Thyroid gland (tissue), 4 donors: ENCODE data around the gene SPINDOC. TPM values are rescaled to one million over a fixed set of nuclear protein-coding genes. Genes with fewer than 3 reads are reported as not detected.

Experiments used
- DNase-seq, 2 donors: peaks; one replicate each; pipeline ENCODE4 v3.0.0-alpha.2; 2019
- H3K27ac ChIP-seq, 3 donors: fragments of 200-600 bp; sonication (generic); 1 replicate in 2 of 3; 2 replicates in 1 of 3; pipeline ENCODE4 v1.5.1; 2016 to 2019; ENCODE audit warnings: mild to moderate bottlenecking in 1 of 3, moderate library complexity in 1 of 3
- H3K27me3 ChIP-seq: fragments of 200-600 bp; sonication (generic); one replicate; pipeline ENCODE4 v1.5.1; 2019
- H3K36me3 ChIP-seq, 2 donors: fragments of 200-600 bp; sonication (generic); one replicate each; pipeline ENCODE4 v1.5.1; 2016 to 2019
- H3K4me1 ChIP-seq, 2 donors: fragments of 200-600 bp; sonication (generic); one replicate each; pipeline ENCODE4 v1.5.1; 2017 to 2019
- H3K4me3 ChIP-seq, 3 donors: fragments of 200-600 bp; sonication (generic); replicated peaks in 1 of 3; 1 replicate in 2 of 3; 2 replicates in 1 of 3; pipeline ENCODE4 v1.5.1; 2016; ENCODE audit warnings: mild to moderate bottlenecking in 1 of 3
- H3K9me3 ChIP-seq: fragments of 200-600 bp; sonication (generic); one replicate; pipeline ENCODE4 v1.5.1; 2017
- CTCF ChIP-seq, 6 experiments: fragments of 200-600 bp in 3 of 6; fragments of 450-650 bp in 3 of 6; sonication (generic) in 3 of 6; IDR thresholded peaks; one replicate each; pipeline ENCODE4 v1.5.1; 2016 to 2019; ENCODE audit warnings: antibody characterized with exemption in 6 of 6, mild to moderate bottlenecking in 2 of 6, inconsistent platforms in 1 of 6, moderate library complexity in 1 of 6
- POLR2A ChIP-seq, 2 donors: fragments of 450-650 bp; IDR thresholded peaks; one replicate each; pipeline ENCODE4 v1.6.1; 2017; ENCODE audit warnings: antibody characterized with exemption in 2 of 2, mild to moderate bottlenecking in 2 of 2, moderate library complexity in 1 of 2
- WGBS, 2 donors: methylation state at CpG; one replicate each; pipeline ENCODE4 v1.1.5; 2017; 5-methylcytosine and 5-hydroxymethylcytosine counted together
- intact Hi-C: fragments of 100-400 bp; cut with DNase I; formaldehyde crosslinking; loops from one replicate; pipeline ENCODE4 v1.15.1; 2023
- total RNA-seq, 4 donors: library from RNA; depleted of rRNA; stranded (reverse); fragments of >200 nt; gene quantifications; one replicate each; pipeline ENCODE4 v1.2.3, GENCODE V29; 2016

The SPINDOC gene
- total RNA-seq, 4 donors from 2014 or later = 7.4 to 12.6 (median 10.3) TPM

GRCh38 chr11:63838150-63838677 is 25.0 kb downstream of the SPINDOC start:
- no peaks in the 10 kb centered on the region for H3K27me3 ChIP-seq
- DNase-seq = peak in 1 of 2 donors; percentile 21
- H3K4me1 ChIP-seq = peaks cover 40 to 42% of the 10 kb centered on the region in 2 donors
- H3K9me3 ChIP-seq = no peaks in the 10 kb centered on the region
- TF ChIP-seq POLR2A (IDR thresholded peaks at IDR 0.05) = no peak
- TF ChIP-seq CTCF (IDR thresholded peaks at IDR 0.05) = no peak
- 22 to 25% methylated on average over 18 of the region's 18 CpGs for WGBS, 2 donors
- peak overlapping the region; percentile 80 to 92 (median 84) for H3K27ac ChIP-seq
- intact Hi-C loops = loop anchor here (5.0 kb wide), 1 partner anchor 314 kb away; no protein-coding TSS in a partner anchor
- peak overlapping the region in 1 of 3 donors; percentile 7 for H3K4me3 ChIP-seq
- no peaks in the 10 kb centered on the region for H3K36me3 ChIP-seq

GRCh38 chr11:63838678-63839507 is 25.6 kb downstream of the SPINDOC start, which contains the start of gene MARK2:
Gene MARK2, plus strand, starts transcription at chr11:63839110. Its CDS starts 397 bp downstream, at chr11:63839507.
- WGBS, 2 donors = 0 to 2% methylated on average over 34 to 46 of the region's 100 CpGs
- Histone ChIP-seq H3K4me3 (peak within 1 kb of the TSS; percentile 45 to 87 (median 71)), H3K27me3 (no peaks in the 10 kb centered on the region), H3K36me3 (no peaks in the 10 kb centered on the region), H3K9me3 (no peaks in the 10 kb centered on the region), H3K27ac (peak within 1 kb of the TSS; percentile 84 to 92 (median 88)), H3K4me1 (peaks cover 47 to 48% of the 10 kb centered on the region in 2 donors)
- peak; percentile 98 for DNase-seq
- intact Hi-C loops = loop anchor here (5.0 kb wide), 1 partner anchor 313 kb away; no protein-coding TSS in a partner anchor
- peak; percentile 26 to 89 for TF ChIP-seq POLR2A (IDR thresholded peaks at IDR 0.05)
- TF ChIP-seq CTCF (IDR thresholded peaks at IDR 0.05) = no peak

GRCh38 chr11:63839508-63840355 is 26.5 kb downstream of the SPINDOC start:
- intact Hi-C loops = loop anchor here (5.0 kb wide), 1 partner anchor 313 kb away; no protein-coding TSS in a partner anchor
- H3K27me3 ChIP-seq = no peaks in the 10 kb centered on the region
- peaks cover 51 to 57% of the 10 kb centered on the region in 2 donors for H3K4me1 ChIP-seq
- H3K27ac ChIP-seq = peak overlapping the region; percentile 84 to 92 (median 88)
- H3K36me3 ChIP-seq = no peaks in the 10 kb centered on the region
- TF ChIP-seq CTCF (IDR thresholded peaks at IDR 0.05) = no peak
- no peak for TF ChIP-seq POLR2A (IDR thresholded peaks at IDR 0.05)
- peak; percentile 44 to 47 for DNase-seq
- WGBS, 2 donors = 0 to 1% methylated on average over 38 to 39 of the region's 40 CpGs
- H3K9me3 ChIP-seq = no peaks in the 10 kb centered on the region
- H3K4me3 ChIP-seq = peak overlapping the region; percentile 45 to 87 (median 71)

- intact Hi-C loops = no loop called here
- Histone ChIP-seq H3K27ac (peak overlapping the region; percentile 84 to 92 (median 88)), H3K4me1 (peaks cover 58 to 65% of the 10 kb centered on the region in 2 donors)
Observed at GRCh38 chr11:63840356-63841060, 27.3 kb downstream of the SPINDOC start.

More at GRCh38 chr11:63840356-63841060, 27.3 kb downstream of the SPINDOC start:
- Histone ChIP-seq H3K27me3 (no peaks in the 10 kb centered on the region), H3K4me3 (peak overlapping the region; percentile 45 to 87 (median 71)), H3K9me3 (no peaks in the 10 kb centered on the region), H3K36me3 (no peaks in the 10 kb centered on the region)
- TF ChIP-seq POLR2A (IDR thresholded peaks at IDR 0.05) (no peak), CTCF (IDR thresholded peaks at IDR 0.05) (no peak)
- DNase-seq = no peak
- 4% methylated on average over 13 of the region's 13 CpGs for WGBS, 2 donors
